Trophoblast cell (in vitro differentiated cells and primary cell): ENCODE measurements around the gene ST14.

Experiments used
- DNase-seq, 2 donors: peaks; one replicate each; pipeline ENCODE4 v3.0.0-alpha.2; 2016
- H2AFZ ChIP-seq: 2 replicates; pipeline ENCODE4 v1.6.1; 2013; ENCODE audit warnings: low read length, moderate library complexity, mild to moderate bottlenecking; ENCODE audit not compliant: insufficient read depth, poor library complexity
- H2AK5ac ChIP-seq: 2 replicates; pipeline ENCODE4 v1.6.1; 2013; ENCODE audit warnings: mild to moderate bottlenecking, low read length
- H2BK120ac ChIP-seq: 2 replicates; pipeline ENCODE4 v1.6.1; 2013; ENCODE audit warnings: low read length, mild to moderate bottlenecking, moderate library complexity; ENCODE audit not compliant: insufficient read depth, poor library complexity
- H2BK12ac ChIP-seq: 2 replicates; pipeline ENCODE4 v1.6.1; 2013; ENCODE audit warnings: mild to moderate bottlenecking, low read length, moderate library complexity
- H2BK5ac ChIP-seq: 2 replicates; pipeline ENCODE4 v1.6.1; 2013; ENCODE audit warnings: low read length, low read depth, moderate library complexity, mild to moderate bottlenecking; ENCODE audit not compliant: poor library complexity
- H3K14ac ChIP-seq: 2 replicates; pipeline ENCODE4 v1.6.1; 2013; ENCODE audit warnings: mild to moderate bottlenecking, low read length
- H3K18ac ChIP-seq: 2 replicates; pipeline ENCODE4 v1.6.1; 2013; ENCODE audit warnings: mild to moderate bottlenecking, low read length
- H3K23ac ChIP-seq: 2 replicates; pipeline ENCODE4 v1.6.1; 2013; ENCODE audit warnings: low read length
- H3K27ac ChIP-seq: 2 replicates; pipeline ENCODE4 v1.5.1; 2013; ENCODE audit warnings: low read depth, mild to moderate bottlenecking, inconsistent platforms, low read length, moderate library complexity
- H3K27me3 ChIP-seq: 2 replicates; pipeline ENCODE4 v1.6.1; 2013; ENCODE audit warnings: inconsistent platforms, mild to moderate bottlenecking, low read length, moderate library complexity; ENCODE audit not compliant: insufficient read depth
- H3K36me3 ChIP-seq, 2 experiments: 1 replicate in 1 of 2; 2 replicates in 1 of 2; pipeline ENCODE4 v1.6.1; 2013; ENCODE audit warnings: low read length in 2 of 2, mild to moderate bottlenecking in 2 of 2, moderate library complexity in 1 of 2; ENCODE audit not compliant: insufficient read depth in 2 of 2, control insufficient read depth in 1 of 2
- H3K4ac ChIP-seq: 2 replicates; pipeline ENCODE4 v1.6.1; 2013; ENCODE audit warnings: low read depth, mild to moderate bottlenecking, low read length, moderate library complexity
- H3K4me1 ChIP-seq, 2 experiments: 1 replicate in 1 of 2; 2 replicates in 1 of 2; pipeline ENCODE4 v1.6.1; 2013; ENCODE audit warnings: low read length in 2 of 2, mild to moderate bottlenecking in 2 of 2, moderate library complexity in 1 of 2; ENCODE audit not compliant: insufficient read depth in 2 of 2, control insufficient read depth in 1 of 2
- H3K4me2 ChIP-seq: 2 replicates; pipeline ENCODE4 v1.6.1; 2013; ENCODE audit warnings: inconsistent platforms, mild to moderate bottlenecking, low read length, moderate library complexity
- H3K4me3 ChIP-seq: 2 replicates; pipeline ENCODE4 v1.5.1; 2013; ENCODE audit warnings: mild to moderate bottlenecking, low read depth, low read length, inconsistent platforms
- H3K79me1 ChIP-seq: one replicate; pipeline ENCODE4 v1.6.1; 2013; ENCODE audit warnings: low read length
- H3K79me2 ChIP-seq: 2 replicates; pipeline ENCODE4 v1.6.1; 2013; ENCODE audit warnings: low read length, mild to moderate bottlenecking; ENCODE audit not compliant: control insufficient read depth, insufficient read depth, poor library complexity
- H3K9ac ChIP-seq: 2 replicates; pipeline ENCODE4 v1.6.1; 2013; ENCODE audit warnings: mild to moderate bottlenecking, low read length
- H3K9me3 ChIP-seq: 2 replicates; pipeline ENCODE4 v1.6.1; 2013; ENCODE audit warnings: low read depth, mild to moderate bottlenecking, control low read depth, inconsistent platforms, low read length; ENCODE audit not compliant: insufficient read depth
- H4K12ac ChIP-seq: 2 replicates; pipeline ENCODE4 v1.6.1; 2013; ENCODE audit warnings: low read depth, mild to moderate bottlenecking, low read length, moderate library complexity
- H4K8ac ChIP-seq: 2 replicates; pipeline ENCODE4 v1.6.1; 2013; ENCODE audit warnings: low read depth, mild to moderate bottlenecking, low read length, moderate library complexity
- H4K91ac ChIP-seq: one replicate; pipeline ENCODE4 v1.6.1; 2013; ENCODE audit warnings: low read depth, mild to moderate bottlenecking, low read length, moderate library complexity
- WGBS: extraction: QIAGEN DNeasy Blood & Tissue Kit; methylation state at CpG from one replicate; pipeline ENCODE4 v1.1.7; 2013; ENCODE audit warnings: missing lambda C conversion rate; ENCODE audit not compliant: insufficient read length, insufficient coverage; ENCODE audit errors: extremely low coverage; 5-methylcytosine and 5-hydroxymethylcytosine counted together

ST14 gene

GRCh38 chr11:130183878-130184610 is 24.5 kb downstream of the ST14 start:
- no CpG with 5 or more reads among the region's 11 CpGs for WGBS
- Histone ChIP-seq H2AFZ (no peak overlapping the region), H2AK5ac (no peak overlapping the region), H3K23ac (no peak overlapping the region), H3K4me3 (no peak overlapping the region), H3K79me2 (no peaks in the 10 kb centered on the region), H3K27ac (no peak overlapping the region), H3K9ac (no peak overlapping the region), H3K27me3 (no peaks in the 10 kb centered on the region), H3K14ac (no peak overlapping the region), H2BK12ac (no peak overlapping the region), H4K12ac (no peak overlapping the region), H2BK120ac (no peak overlapping the region), H3K9me3 (no peaks in the 10 kb centered on the region), H3K79me1 (no peaks in the 10 kb centered on the region), H4K8ac (no peak overlapping the region), H3K4me2 (no peak overlapping the region), H3K4me1 (no peaks in the 10 kb centered on the region), H3K4ac (no peak overlapping the region), H3K18ac (no peak overlapping the region), H4K91ac (no peak overlapping the region), H2BK5ac (no peak overlapping the region), H3K36me3 (no peaks in the 10 kb centered on the region)
- DNase-seq, result no peak

GRCh38 chr11:130187096-130187495 is 27.5 kb downstream of the ST14 start:
- Histone ChIP-seq H3K79me2 (no peaks in the 10 kb centered on the region), H3K18ac (no peak overlapping the region), H2AK5ac (no peak overlapping the region), H3K9me3 (no peaks in the 10 kb centered on the region), H4K12ac (no peak overlapping the region), H3K79me1 (no peaks in the 10 kb centered on the region), H3K4me3 (peak overlapping the region; percentile 40), H4K91ac (no peak overlapping the region), H2BK120ac (no peak overlapping the region), H2BK5ac (no peak overlapping the region), H3K23ac (no peak overlapping the region), H4K8ac (no peak overlapping the region), H3K4me2 (no peak overlapping the region), H2AFZ (no peak overlapping the region), H3K4ac (no peak overlapping the region), H3K27ac (no peak overlapping the region), H3K36me3 (no peaks in the 10 kb centered on the region), H3K9ac (no peak overlapping the region), H3K27me3 (no peaks in the 10 kb centered on the region), H3K4me1 (no peaks in the 10 kb centered on the region), H2BK12ac (no peak overlapping the region), H3K14ac (no peak overlapping the region)
- no peak for DNase-seq
- no CpG with 5 or more reads among the region's 13 CpGs for WGBS

GRCh38 chr11:130188047-130188446 is 28.5 kb downstream of the ST14 start:
- no peaks in the 10 kb centered on the region for H3K36me3 ChIP-seq
- no peak overlapping the region for H3K14ac ChIP-seq
- H3K79me2 ChIP-seq, result no peaks in the 10 kb centered on the region
- no peak overlapping the region for H3K4me3 ChIP-seq
- no peak overlapping the region for H3K4me2 ChIP-seq
- H2BK12ac ChIP-seq, result no peak overlapping the region
- no peak overlapping the region for H3K18ac ChIP-seq
- no peaks in the 10 kb centered on the region for H3K9me3 ChIP-seq
- no peak overlapping the region for H4K8ac ChIP-seq
- H2BK120ac ChIP-seq, result no peak overlapping the region
- no peak overlapping the region for H3K23ac ChIP-seq
- H4K12ac ChIP-seq, result no peak overlapping the region
- no peak overlapping the region for H3K4ac ChIP-seq
- H3K9ac ChIP-seq, result no peak overlapping the region
- no peaks in the 10 kb centered on the region for H3K4me1 ChIP-seq
- H2AFZ ChIP-seq, result no peak overlapping the region
- H2BK5ac ChIP-seq, result no peak overlapping the region
- no peak overlapping the region for H2AK5ac ChIP-seq
- no CpG with 5 or more reads among the region's 14 CpGs for WGBS
- no peak overlapping the region for H3K27ac ChIP-seq
- no peaks in the 10 kb centered on the region for H3K27me3 ChIP-seq
- DNase-seq, result no peak
- H3K79me1 ChIP-seq, result no peaks in the 10 kb centered on the region
- H4K91ac ChIP-seq, result no peak overlapping the region

- no peak overlapping the region for H3K14ac ChIP-seq
- no peak overlapping the region for H2BK12ac ChIP-seq
- no peak overlapping the region for H3K9ac ChIP-seq
- DNase-seq, result no peak
- H2AFZ ChIP-seq, result no peak overlapping the region
- H4K12ac ChIP-seq, result no peak overlapping the region
- no peak overlapping the region for H2BK5ac ChIP-seq
- H3K27ac ChIP-seq, result no peak overlapping the region
- no peaks in the 10 kb centered on the region for H3K36me3 ChIP-seq
- H3K23ac ChIP-seq, result peak overlapping the region; percentile 52
- H3K18ac ChIP-seq, result no peak overlapping the region
- H3K4ac ChIP-seq, result no peak overlapping the region
- H3K27me3 ChIP-seq, result no peaks in the 10 kb centered on the region
- H3K79me2 ChIP-seq, result no peaks in the 10 kb centered on the region
- H3K4me2 ChIP-seq, result no peak overlapping the region
- no peak overlapping the region for H3K4me3 ChIP-seq
- no peak overlapping the region for H4K8ac ChIP-seq
- H3K4me1 ChIP-seq, result no peaks in the 10 kb centered on the region
- H2BK120ac ChIP-seq, result no peak overlapping the region
- no peak overlapping the region for H2AK5ac ChIP-seq
- no peaks in the 10 kb centered on the region for H3K9me3 ChIP-seq
- WGBS, result no CpG with 5 or more reads among the region's 19 CpGs
- H4K91ac ChIP-seq, result no peak overlapping the region
- no peaks in the 10 kb centered on the region for H3K79me1 ChIP-seq
These were observed 29.2 kb downstream of the ST14 start for GRCh38 chr11:130188585-130189347.
